Endometrial microvascular endothelial cells (primary cell): ENCODE data around the gene AUTS2. TPM values are rescaled to one million over a fixed set of nuclear protein-coding genes. Genes with fewer than 3 reads are reported as not detected.

ENCODE experiments used
- in situ Hi-C: cut with HindIII; loops from 2 replicates; pipeline ENCODE4 v1.10.0; 2017; ENCODE audit warnings: low sequenced_read_pairs, low pct_unique_long_range_greater_than_20kb; ENCODE audit errors: inconsistent ontology term
- total RNA-seq: library from RNA; depleted of rRNA; stranded (reverse); fragments of >200 nt; gene quantifications from one replicate; pipeline ENCODE4 v1.2.3, GENCODE V29; 2015; ENCODE audit errors: inconsistent ontology term

AUTS2 gene
- total RNA-seq, 1 donor from 2014 or later: 0.09 TPM

DNA sequence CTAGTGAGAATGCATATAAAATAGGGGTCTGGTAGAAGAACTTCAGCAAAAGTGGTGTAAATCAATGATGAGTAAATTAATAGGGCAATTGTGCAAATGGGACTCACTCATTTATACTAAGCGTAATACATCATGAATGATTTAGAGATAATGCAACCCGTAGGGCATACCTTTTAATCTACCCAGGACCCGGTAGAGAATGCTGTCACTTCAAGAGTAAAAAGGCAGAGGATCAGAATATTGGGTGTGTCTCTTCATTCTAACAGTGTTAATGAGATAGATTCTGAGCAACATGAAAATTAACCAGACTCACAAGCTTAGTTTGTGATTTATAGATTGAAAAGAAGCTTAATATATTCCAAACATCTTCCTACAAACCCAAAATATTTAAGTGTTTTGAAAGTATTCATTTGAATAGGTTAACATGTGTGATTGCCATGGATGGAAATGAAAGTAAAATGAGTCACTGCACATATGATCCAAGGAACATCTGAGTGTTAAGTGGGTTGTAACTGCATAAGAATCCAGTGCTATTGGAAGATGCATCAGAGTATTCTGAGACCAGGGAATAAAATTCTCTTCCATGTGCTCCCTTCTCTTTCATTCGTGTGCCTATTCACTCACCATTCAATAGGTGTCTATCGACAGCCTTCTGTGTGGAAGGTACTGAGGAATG, 690.6 kb downstream of the AUTS2 start:
- in situ Hi-C loops: no loop called here

DNA sequence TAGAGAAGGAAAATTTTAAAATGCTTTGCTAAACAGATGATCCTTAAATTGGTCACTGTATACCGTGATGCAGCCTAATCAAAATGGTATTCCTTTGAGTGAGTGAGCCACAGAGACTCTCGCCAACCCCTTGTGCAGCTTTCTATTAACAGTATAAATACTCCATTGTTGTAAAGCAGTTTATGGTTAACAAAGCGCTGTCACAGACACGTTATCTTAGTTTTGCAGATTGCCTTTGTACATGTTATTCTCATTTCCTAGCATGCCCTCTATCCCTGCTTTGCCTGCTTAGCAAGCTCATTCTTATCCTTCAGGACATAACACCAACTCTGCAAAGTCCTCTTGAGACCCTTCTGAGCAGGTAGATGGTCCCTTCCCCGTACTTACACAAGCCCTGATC, 694.4 kb downstream of the AUTS2 start:
- in situ Hi-C loops: no loop called here

DNA sequence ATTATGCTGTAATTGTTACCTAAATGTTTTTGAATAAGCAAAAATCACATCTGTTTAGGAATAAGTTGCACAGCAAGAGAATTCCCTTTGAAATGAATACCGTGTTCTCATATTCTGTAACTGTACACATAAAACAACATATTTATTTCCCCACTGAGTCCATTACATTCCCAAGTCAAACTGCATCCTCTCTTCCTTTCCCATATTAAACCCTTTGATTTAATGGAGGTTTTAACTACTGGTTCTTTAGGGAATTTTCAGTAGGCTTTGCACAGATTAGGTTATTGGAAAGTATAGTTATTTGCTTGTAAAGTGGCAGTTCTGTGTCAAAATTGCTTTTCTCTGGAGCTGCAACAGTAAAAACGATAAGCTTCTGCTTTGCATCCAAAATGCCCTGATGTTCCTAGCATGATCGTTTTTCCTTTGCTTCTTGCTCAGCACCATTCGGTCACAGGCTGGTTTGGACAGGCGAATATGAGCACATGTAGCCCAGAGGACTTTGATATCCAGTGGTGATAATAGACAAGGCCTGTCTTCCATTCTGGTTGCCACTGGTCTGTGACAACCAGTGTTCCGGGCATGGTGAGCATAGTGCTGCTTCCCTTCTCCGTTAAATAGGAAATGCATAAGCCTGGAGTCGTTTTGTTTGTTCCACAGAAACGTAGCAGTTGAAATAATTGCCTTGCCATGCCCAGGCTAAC, 696.1 kb downstream of the AUTS2 start:
- in situ Hi-C loops: no loop called here

DNA sequence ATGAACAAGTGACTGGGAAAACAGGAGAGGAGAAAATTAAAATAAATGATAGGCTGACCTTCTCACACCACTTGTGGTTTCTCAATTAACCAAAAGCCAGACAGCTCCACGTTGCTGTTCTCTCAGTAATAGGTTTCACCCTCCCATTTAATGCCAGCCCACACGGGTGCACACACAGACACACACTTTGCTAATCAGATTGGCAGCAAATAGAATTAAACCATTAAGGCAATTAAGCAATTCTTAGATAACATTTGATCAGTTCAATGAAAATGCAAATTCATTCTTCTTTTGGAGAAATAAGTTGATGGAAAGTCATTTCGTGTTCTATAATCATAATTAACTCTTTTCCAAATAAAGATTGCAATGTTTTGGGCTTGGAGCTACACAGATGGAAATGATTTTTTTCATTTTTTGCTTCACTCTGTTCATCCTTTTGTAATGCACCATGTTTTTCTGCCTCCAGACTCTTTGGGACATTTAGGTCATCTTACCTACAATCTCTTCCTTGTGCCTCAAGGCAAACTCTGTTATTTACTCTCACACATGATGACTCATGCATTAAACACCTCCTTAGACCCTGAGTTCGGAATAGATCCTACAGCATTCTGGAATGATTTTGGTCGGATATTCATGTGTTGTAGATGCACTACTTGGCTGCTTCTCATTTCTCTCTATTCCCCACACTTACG, 700.7 kb downstream of the AUTS2 start:
- in situ Hi-C loops: no loop called here

DNA sequence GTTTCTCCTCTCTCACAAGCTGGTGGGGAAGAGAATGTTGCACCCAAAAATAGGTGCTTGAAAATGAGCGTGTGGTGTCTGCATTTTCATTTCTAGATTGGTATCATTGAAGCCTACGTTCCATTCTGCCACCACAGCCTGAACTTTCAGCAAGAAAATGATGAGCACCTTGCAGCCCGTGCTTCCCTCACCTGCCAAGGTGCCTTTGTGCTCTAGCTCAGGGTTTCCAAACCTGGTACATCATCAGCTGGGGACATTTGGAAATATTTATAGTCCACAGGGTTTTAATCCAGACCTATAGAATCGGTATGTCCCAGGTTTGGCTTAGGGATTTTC, 701.2 kb downstream of the AUTS2 start:
- in situ Hi-C loops: no loop called here

DNA sequence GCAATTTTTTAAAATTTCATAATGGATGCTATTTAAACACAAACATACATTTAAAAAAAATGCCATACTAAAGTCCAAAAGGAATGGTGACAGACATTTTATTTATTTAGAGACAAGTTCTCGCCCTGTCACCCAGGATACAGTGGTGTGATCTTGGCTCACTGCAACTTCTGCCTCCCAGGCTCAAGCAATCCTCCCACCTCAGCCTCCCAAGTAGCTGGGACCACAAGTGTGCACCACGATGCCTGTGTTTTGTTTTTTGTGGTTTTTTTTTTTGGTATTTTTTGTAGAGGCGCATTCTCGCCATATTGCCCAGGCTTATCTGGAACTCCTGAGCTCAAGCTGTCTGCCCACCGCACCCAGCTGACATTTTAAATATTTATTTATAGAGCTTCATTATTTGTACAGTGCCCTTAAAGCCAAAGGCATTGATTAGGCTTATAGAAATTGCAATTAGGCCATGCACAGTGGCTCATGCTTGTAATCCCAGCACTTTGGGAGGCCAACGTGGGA, 703.5 kb downstream of the AUTS2 start:
- in situ Hi-C loops: no loop called here

DNA sequence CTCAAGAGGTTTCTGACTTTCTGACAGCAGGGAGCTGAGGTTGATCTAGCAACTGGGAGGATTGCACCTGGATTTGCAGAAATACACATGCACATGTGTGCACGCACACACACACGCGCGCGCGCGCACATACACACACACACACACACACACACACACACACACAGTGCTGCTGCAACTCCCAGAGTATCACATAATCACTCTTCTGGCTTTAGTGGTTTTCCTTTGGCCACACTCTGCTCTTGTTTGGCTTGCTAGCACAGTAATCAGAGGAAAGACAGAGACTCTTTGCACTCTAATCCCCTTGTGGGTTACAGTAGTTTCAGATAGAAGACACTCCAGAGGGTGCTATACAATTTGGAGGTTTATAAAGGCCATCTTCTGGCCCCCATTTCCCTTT, 705.0 kb downstream of the AUTS2 start:
- in situ Hi-C loops: no loop called here

DNA sequence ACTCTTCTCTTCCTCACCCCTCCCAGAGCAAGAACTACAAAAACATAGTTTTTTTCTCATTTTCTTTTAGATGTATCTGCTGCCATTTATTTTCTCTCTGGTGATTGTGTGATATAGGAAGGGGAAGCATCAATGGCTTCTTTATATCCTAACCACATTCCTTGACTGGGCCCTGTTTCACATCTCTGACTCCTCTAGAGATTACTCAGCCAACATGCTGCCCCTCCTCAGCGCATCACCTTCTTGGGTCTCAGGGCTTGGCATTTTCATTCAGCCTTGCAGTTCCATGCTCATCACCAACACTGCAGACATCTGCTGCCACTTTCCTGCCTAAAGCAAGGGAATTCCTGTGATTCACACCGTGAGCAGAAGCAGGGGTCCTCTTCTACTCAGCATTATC, 705.5 kb downstream of the AUTS2 start:
- in situ Hi-C loops: no loop called here

DNA sequence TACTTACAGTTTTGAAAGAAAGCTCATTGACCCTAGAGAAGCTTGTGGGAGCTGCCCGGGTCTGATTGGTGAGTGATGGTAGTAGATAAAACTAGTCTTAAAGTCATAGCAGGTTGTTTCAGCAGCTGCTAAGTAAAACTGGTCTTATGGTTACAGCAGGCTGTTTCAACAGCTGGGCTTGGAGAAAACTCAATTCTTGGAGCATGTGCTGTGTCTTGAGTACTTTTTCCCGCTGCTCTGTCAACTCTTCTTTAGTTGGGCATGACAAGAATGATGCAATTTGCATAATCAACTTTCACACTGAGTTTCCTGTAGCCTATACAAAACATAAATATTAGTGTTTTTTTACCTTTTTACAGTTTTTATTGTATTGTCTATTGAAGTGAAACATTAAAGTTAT, 707.9 kb downstream of the AUTS2 start:
- in situ Hi-C loops: no loop called here

DNA sequence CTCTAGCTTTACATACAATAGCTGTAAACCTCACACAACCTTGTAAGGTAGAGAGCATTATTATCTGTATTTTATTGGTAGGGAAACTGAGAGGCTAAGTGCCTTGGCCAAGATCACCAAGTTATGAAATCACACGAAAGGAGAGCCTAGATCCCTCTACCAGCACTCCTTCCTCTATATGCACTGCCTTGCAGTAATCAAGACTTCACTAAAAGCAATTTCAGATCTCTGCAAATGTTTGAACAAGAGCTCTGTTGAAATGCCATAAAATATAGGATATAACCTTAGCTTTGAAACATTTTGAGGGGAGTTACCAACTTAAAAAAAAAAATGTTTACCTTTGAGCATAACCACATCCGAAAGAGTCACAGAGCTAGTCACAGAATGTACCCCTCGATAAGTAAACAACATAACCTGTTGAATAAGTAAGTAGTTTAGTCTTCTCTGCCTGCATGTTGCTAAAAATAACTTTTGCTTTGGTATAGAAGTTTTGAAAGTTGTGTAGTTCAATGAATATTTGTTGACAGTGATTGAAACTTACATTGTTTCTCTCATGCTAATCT, 709.4 kb downstream of the AUTS2 start:
- in situ Hi-C loops: no loop called here

DNA sequence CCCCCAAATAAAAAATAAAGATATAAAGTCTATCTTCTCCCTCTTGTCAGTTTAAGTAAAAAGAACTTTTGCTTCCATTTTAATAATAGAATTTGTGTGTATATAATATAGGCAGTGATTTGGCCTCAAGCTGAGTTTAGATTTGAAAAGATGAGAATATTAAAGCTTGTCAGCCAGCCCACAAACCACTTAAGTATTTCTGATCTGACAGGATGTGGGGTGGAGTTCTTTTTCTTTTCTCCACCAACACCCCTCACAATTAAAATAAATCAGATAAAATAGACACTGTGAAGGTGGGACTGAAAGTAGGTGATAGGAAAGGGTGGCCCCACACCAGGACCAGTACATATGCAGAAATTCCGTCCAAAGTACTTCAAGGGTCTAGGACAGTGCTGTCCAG, 714.1 kb downstream of the AUTS2 start:
- in situ Hi-C loops: no loop called here

DNA sequence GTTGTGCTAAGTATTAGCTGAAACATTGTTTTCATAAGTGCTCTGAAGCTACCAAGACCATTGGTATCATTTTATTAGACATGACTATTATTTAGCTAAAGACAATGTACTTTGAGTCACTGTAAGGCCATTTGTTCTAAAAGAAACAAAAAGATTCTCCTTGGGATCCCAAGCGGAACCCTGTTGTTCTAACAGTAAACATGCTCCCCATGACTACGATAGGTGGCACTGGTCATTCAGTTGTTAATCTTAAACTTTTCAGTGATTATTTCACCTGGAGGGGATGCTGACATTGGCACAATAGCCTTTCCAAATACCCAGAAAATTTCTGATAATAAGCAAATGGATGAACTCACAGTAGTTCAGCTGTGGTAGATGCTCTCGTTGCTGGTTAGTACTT, 715.0 kb downstream of the AUTS2 start:
- in situ Hi-C loops: no loop called here

DNA sequence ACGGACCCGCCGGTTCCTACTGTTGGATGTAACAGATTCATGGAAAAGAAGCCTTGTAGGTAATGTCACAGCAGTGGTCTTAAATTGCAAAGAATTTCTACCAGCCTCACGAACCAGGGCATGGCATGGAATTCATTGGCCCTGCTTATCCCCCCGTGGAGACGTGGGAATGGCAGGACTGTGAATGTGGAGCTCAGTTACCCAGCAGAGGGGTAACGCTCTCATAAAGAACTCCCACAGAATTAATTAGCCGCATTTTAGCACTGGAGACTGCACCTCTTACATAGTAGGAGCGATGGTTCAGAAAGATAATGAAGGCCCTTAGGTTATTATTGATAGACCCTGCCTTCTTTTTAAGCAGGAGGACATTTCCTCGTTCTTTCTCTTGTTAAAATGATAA, 715.4 kb downstream of the AUTS2 start:
- in situ Hi-C loops: no loop called here

DNA sequence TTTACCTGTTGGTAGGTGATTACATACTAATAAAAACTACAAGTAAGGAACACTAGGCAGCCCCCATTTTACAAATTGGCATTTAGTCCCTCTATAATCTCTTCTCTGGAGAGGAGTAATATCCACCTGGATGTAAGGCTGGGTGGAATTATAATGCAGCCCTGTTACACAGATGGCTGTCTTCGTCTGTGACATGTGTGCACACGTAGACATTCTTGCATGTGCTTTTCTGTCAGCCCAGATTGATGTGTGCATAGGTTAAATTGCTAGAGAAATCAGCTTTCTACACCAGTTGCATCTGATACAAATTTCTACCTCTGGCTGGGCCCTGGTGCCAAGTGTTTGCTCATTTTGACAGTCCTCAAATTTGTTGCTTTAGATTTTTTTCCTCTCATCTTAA, 715.9 kb downstream of the AUTS2 start:
- in situ Hi-C loops: no loop called here

DNA sequence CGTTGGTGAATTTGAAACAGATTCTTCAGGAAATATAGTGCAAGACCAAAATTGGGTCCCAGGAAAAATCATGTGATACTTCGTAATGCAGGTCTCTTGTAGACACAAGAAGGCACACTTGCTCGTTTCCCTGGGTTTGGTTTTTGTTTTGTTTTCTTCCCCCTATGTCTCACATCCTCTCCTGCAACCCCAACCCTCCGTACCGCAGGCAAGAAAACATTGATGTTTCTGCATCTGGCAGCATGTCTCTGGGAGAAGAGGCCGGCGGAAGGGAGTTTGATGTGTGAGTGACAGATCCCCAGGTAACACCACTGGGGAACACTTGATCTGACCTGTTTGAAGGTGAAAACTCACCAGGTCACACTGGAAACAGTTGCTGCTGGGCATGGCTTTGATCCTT, 718.5 kb downstream of the AUTS2 start:
- in situ Hi-C loops: no loop called here

DNA sequence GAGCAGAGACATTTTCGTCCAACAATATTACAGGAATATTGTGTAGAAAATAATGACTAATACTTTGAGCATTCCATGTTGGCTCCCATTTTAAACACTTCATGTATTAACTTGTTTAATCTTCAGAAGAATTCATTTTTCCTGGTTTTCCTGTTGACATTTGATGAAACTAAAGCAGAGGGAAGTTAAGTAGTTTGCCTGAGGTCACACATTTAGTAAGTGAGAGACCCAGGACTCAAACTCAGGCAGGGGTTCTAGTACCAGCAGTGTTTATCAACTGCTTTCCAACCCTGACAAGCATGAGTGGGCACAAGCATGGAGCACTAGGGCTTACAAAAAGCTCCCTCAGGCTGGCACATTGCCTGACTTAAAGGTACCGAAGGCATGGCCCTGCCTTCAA, 719.1 kb downstream of the AUTS2 start:
- in situ Hi-C loops: no loop called here

DNA sequence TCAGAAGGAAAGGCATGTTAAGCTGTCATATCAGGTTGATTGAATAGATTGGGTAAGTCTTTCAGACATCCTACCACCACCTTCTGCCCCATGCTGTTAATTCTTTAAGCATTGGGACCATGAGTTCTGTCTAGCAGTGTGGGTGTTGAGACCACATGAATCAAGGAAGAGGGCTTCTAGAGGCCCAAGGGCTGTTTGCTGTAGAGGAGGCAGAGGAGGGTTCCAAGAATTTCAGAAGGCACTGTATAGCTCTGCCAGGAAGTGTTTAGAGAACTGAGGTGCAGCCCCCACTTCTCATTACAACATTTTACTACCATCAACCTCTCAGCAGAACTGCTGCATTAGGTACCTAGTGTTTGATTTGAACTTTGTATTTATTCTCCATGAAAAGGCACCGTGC, 720.2 kb downstream of the AUTS2 start:
- in situ Hi-C loops: no loop called here

DNA sequence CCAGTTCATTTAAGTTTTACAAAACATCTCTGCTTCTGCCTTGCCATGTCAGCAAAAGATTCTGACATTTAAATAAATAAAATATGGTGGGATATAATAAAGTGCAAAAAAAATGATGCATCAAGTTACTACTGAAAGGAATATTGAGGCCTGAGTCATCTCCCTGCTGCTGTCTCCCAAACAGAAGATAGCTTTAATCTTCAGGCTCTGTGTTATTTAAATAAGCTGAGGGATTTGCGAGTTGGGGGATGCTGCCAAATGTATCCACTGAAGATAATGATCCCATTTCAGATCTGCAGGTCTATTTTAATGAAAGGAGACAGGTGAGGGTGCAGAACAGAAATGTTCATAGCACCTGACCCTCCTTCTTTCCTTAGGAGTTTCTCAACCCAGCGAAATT, 720.8 kb downstream of the AUTS2 start:
- in situ Hi-C loops: no loop called here

DNA sequence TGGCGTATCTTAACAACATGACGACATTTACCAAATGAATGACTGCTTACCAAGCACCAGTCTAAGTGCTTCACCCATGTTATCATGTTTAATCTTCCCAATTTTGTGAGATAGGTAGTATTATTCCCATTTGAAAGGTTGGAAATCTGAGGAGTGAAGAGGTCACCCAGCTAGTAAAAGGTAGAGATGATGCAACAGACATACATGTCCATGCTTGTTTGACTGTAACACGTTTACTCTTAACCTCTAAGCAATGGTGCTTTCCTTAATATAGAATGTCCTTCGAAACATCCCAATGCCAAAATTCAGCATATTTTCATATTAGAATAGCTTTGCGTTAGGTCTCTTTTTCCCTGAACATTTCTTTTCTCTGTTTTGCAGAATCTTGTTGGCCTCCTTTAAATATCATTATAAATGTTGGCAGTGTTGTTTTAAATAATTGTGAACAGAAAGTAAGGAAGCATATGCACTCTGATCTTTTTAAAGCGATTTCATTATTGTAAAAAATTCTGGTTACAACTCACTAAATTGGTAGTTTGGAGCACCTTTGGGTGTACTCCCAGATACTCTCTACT, 722.8 kb downstream of the AUTS2 start:
- in situ Hi-C loops: no loop called here

DNA sequence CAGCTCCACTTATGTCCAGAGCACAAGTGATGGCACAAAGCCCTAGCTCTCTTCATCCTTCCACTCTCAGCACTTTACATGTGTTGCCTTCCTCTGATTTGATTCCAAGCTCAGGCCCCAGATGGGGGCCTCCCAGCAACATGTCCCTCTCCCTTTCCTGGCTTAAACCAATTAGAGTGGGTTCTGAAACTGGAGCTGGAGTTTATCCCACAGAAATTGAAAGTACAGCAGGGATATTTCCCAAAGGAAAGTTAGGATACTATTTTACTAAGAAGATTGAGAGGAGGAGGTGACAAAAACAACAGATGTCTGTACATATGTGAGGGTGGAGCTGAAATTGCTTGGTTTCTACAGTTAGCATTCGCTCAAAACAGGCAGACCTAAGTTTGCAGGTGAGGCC, 724.6 kb downstream of the AUTS2 start:
- in situ Hi-C loops: no loop called here
